HG03039 (cell line): Measurements from ENCODE around the gene PPIL3.

ENCODE experiments used
- ATAC-seq: cut with Tn5 transposase; IDR thresholded peaks from one replicate; pipeline ENCODE4 v1.9.1; 2021; ENCODE audit warnings: mild to moderate bottlenecking, moderate library complexity; ENCODE audit not compliant: unreplicated experiment

PPIL3 gene

GRCh38 chr2:200861617-200862155 is 27.2 kb downstream of the PPIL3 start:
- ATAC-seq = no peak

GRCh38 chr2:200860092-200860795 is 28.6 kb downstream of the PPIL3 start:
- no peak for ATAC-seq

GRCh38 chr2:200856806-200857205 is 32.1 kb downstream of the PPIL3 start:
- ATAC-seq = no peak

- no peak for ATAC-seq
These were observed 36.3 kb downstream of the PPIL3 start for GRCh38 chr2:200852605-200853004.

GRCh38 chr2:200851398-200852248 is 37.3 kb downstream of the PPIL3 start:
- ATAC-seq = no peak

GRCh38 chr2:200850512-200851256 is 38.2 kb downstream of the PPIL3 start:
- no peak for ATAC-seq

GRCh38 chr2:200847939-200848338 is 40.9 kb downstream of the PPIL3 start:
- ATAC-seq = no peak

- no peak for ATAC-seq
These were observed 41.6 kb downstream of the PPIL3 start for GRCh38 chr2:200847269-200847668.

GRCh38 chr2:200845669-200846325 is 43.1 kb downstream of the PPIL3 start:
- no peak for ATAC-seq

- ATAC-seq = no peak
These were observed 43.7 kb downstream of the PPIL3 start for GRCh38 chr2:200845194-200845593.

- ATAC-seq = no peak
These were observed 44.6 kb downstream of the PPIL3 start for GRCh38 chr2:200843993-200844948.

- ATAC-seq = no peak
These were observed 49.4 kb downstream of the PPIL3 start for GRCh38 chr2:200839513-200839912.

- no peak for ATAC-seq
These were observed 54.2 kb downstream of the PPIL3 start for GRCh38 chr2:200834701-200835100.

- ATAC-seq = no peak
These were observed 59.6 kb downstream of the PPIL3 start for GRCh38 chr2:200829258-200829655.

GRCh38 chr2:200828572-200829257 is 60.2 kb downstream of the PPIL3 start:
- ATAC-seq = no peak

- no peak for ATAC-seq
These were observed 60.8 kb downstream of the PPIL3 start for GRCh38 chr2:200828104-200828503.

GRCh38 chr2:200821686-200822245 is 67.1 kb downstream of the PPIL3 start:
- ATAC-seq = no peak
